ENCODE results near the gene SLC35G4.
"Not testable (repeated sequence)": the region's sequence is repeated elsewhere in the genome, so short reads cannot be mapped to it uniquely, and the experiment has no call there.

Gene SLC35G4

GRCh38 chr18:11586896-11587295 lies 22.5 kb upstream of the SLC35G4 start:
- H3K9me3 Mint-ChIP-seq = no peaks in the 10 kb centered on the region
- peaks cover 21% of the 10 kb centered on the region for H3K4me1 Mint-ChIP-seq (ENCODE audit: low read depth)
- no peak overlapping the region for H3K4me3 Mint-ChIP-seq
- DNase-seq = no peak
- H3K36me3 Mint-ChIP-seq (ENCODE audit: low read depth) = no peaks in the 10 kb centered on the region
- H3K27me3 Mint-ChIP-seq = no peaks in the 10 kb centered on the region
- no peak overlapping the region for H3K27ac Mint-ChIP-seq

GRCh38 chr18:11587432-11587831 lies 22.0 kb upstream of the SLC35G4 start:
- H3K9me3 Mint-ChIP-seq = no peaks in the 10 kb centered on the region
- H3K27me3 Mint-ChIP-seq = no peaks in the 10 kb centered on the region
- no peak overlapping the region for H3K4me3 Mint-ChIP-seq
- H3K27ac Mint-ChIP-seq = no peak overlapping the region
- H3K36me3 Mint-ChIP-seq (ENCODE audit: low read depth) = no peaks in the 10 kb centered on the region
- H3K4me1 Mint-ChIP-seq (ENCODE audit: low read depth) = peaks cover 21% of the 10 kb centered on the region
- no peak for DNase-seq

- no peaks in the 10 kb centered on the region for H3K9me3 Mint-ChIP-seq
- no peak overlapping the region for H3K4me3 Mint-ChIP-seq
- H3K27ac Mint-ChIP-seq = no peak overlapping the region
- DNase-seq = no peak
- peaks cover 21% of the 10 kb centered on the region for H3K4me1 Mint-ChIP-seq (ENCODE audit: low read depth)
- H3K36me3 Mint-ChIP-seq (ENCODE audit: low read depth) = no peaks in the 10 kb centered on the region
- H3K27me3 Mint-ChIP-seq = no peaks in the 10 kb centered on the region
These were observed 21.6 kb upstream of the SLC35G4 start for GRCh38 chr18:11587846-11588245.

GRCh38 chr18:11591957-11592356 lies 17.4 kb upstream of the SLC35G4 start:
- peaks cover 15% of the 10 kb centered on the region for H3K27me3 Mint-ChIP-seq
- no peak overlapping the region for H3K27ac Mint-ChIP-seq
- no peak overlapping the region for H3K4me3 Mint-ChIP-seq
- no peaks in the 10 kb centered on the region for H3K9me3 Mint-ChIP-seq
- H3K36me3 Mint-ChIP-seq (ENCODE audit: low read depth) = no peaks in the 10 kb centered on the region
- H3K4me1 Mint-ChIP-seq (ENCODE audit: low read depth) = peaks cover 12% of the 10 kb centered on the region
- no peak for DNase-seq

GRCh38 chr18:11600321-11600720 lies 9.1 kb upstream of the SLC35G4 start:
- Mint-ChIP-seq H3K4me1 (ENCODE audit: low read depth) (no peaks in the 10 kb centered on the region), H3K4me3 (no peak overlapping the region)

GRCh38 chr18:11607906-11608305 lies 1.5 kb upstream of the SLC35G4 start:
- no peaks in the 10 kb centered on the region for H3K36me3 Mint-ChIP-seq (ENCODE audit: low read depth)
- no peaks in the 10 kb centered on the region for H3K27me3 Mint-ChIP-seq
- H3K4me1 Mint-ChIP-seq (ENCODE audit: low read depth) = no peaks in the 10 kb centered on the region
- peaks cover 2% of the 10 kb centered on the region for H3K9me3 Mint-ChIP-seq
- H3K4me3 Mint-ChIP-seq = no peak overlapping the region
- H3K27ac Mint-ChIP-seq = no peak overlapping the region
- DNase-seq = no peak

More at GRCh38 chr18:11600321-11600720, 9.1 kb upstream of the SLC35G4 start:
- H3K9me3 Mint-ChIP-seq = peaks cover 3% of the 10 kb centered on the region
- no peaks in the 10 kb centered on the region for H3K36me3 Mint-ChIP-seq (ENCODE audit: low read depth)
- H3K27me3 Mint-ChIP-seq = peaks cover 11% of the 10 kb centered on the region
- DNase-seq = no peak
- no peak overlapping the region for H3K27ac Mint-ChIP-seq

- not testable (repeated sequence) for H3K4me1 Mint-ChIP-seq (ENCODE audit: low read depth); H3K27me3 Mint-ChIP-seq; H3K27ac Mint-ChIP-seq; H3K9me3 Mint-ChIP-seq; H3K4me3 Mint-ChIP-seq; H3K36me3 Mint-ChIP-seq (ENCODE audit: low read depth); DNase-seq
These were observed 778 bp upstream of the SLC35G4 start for GRCh38 chr18:11608618-11609017.

- not testable (repeated sequence) for H3K36me3 Mint-ChIP-seq (ENCODE audit: low read depth); H3K4me3 Mint-ChIP-seq; H3K27ac Mint-ChIP-seq; H3K27me3 Mint-ChIP-seq; H3K4me1 Mint-ChIP-seq (ENCODE audit: low read depth); H3K9me3 Mint-ChIP-seq; DNase-seq
These were observed 3.7 kb downstream of the SLC35G4 start for GRCh38 chr18:11613073-11613472.

GRCh38 chr18:11613611-11614010 lies 4.2 kb downstream of the SLC35G4 start:
- not testable (repeated sequence) for H3K9me3 Mint-ChIP-seq; H3K4me3 Mint-ChIP-seq; H3K27ac Mint-ChIP-seq; H3K4me1 Mint-ChIP-seq (ENCODE audit: low read depth); H3K36me3 Mint-ChIP-seq (ENCODE audit: low read depth); H3K27me3 Mint-ChIP-seq; DNase-seq

- H3K27ac Mint-ChIP-seq; H3K4me1 Mint-ChIP-seq (ENCODE audit: low read depth); H3K4me3 Mint-ChIP-seq; DNase-seq; H3K36me3 Mint-ChIP-seq (ENCODE audit: low read depth); H3K9me3 Mint-ChIP-seq; H3K27me3 Mint-ChIP-seq: not testable (repeated sequence)
These were observed 4.6 kb downstream of the SLC35G4 start for GRCh38 chr18:11614042-11614441.

- H3K4me3 Mint-ChIP-seq; DNase-seq; H3K9me3 Mint-ChIP-seq; H3K27ac Mint-ChIP-seq; H3K36me3 Mint-ChIP-seq (ENCODE audit: low read depth); H3K27me3 Mint-ChIP-seq; H3K4me1 Mint-ChIP-seq (ENCODE audit: low read depth): not testable (repeated sequence)
These were observed 5.6 kb downstream of the SLC35G4 start for GRCh38 chr18:11614981-11615380.

GRCh38 chr18:11647310-11647709 lies 37.9 kb downstream of the SLC35G4 start:
- H3K9me3 Mint-ChIP-seq, H3K27ac Mint-ChIP-seq: not testable (repeated sequence)

GRCh38 chr18:11647804-11648203 lies 38.4 kb downstream of the SLC35G4 start:
- H3K9me3 Mint-ChIP-seq; H3K4me3 Mint-ChIP-seq; H3K27ac Mint-ChIP-seq; H3K36me3 Mint-ChIP-seq (ENCODE audit: low read depth); DNase-seq; H3K4me1 Mint-ChIP-seq (ENCODE audit: low read depth): not testable (repeated sequence)
- H3K27me3 Mint-ChIP-seq = peaks cover 17% of the 10 kb centered on the region

More at GRCh38 chr18:11647310-11647709, 37.9 kb downstream of the SLC35G4 start:
- not testable (repeated sequence) for DNase-seq; H3K4me3 Mint-ChIP-seq; H3K4me1 Mint-ChIP-seq (ENCODE audit: low read depth); H3K36me3 Mint-ChIP-seq (ENCODE audit: low read depth)
- peaks cover 17% of the 10 kb centered on the region for H3K27me3 Mint-ChIP-seq

GRCh38 chr18:11649839-11650238 lies 40.4 kb downstream of the SLC35G4 start:
- Mint-ChIP-seq H3K4me1 (ENCODE audit: low read depth) (no peaks in the 10 kb centered on the region), H3K27ac (no peak overlapping the region), H3K27me3 (peaks cover 35% of the 10 kb centered on the region), H3K36me3 (ENCODE audit: low read depth) (no peaks in the 10 kb centered on the region), H3K9me3 (peaks cover 4% of the 10 kb centered on the region), H3K4me3 (no peak overlapping the region)
- no peak for DNase-seq

GRCh38 chr18:11651899-11652298 lies 42.5 kb downstream of the SLC35G4 start:
- Mint-ChIP-seq H3K4me3 (no peak overlapping the region), H3K4me1 (ENCODE audit: low read depth) (peaks cover 6% of the 10 kb centered on the region), H3K36me3 (ENCODE audit: low read depth) (no peaks in the 10 kb centered on the region), H3K27ac (no peak overlapping the region), H3K27me3 (peaks cover 49% of the 10 kb centered on the region), H3K9me3 (peaks cover 4% of the 10 kb centered on the region)
- no peak for DNase-seq

- Mint-ChIP-seq H3K4me3 (no peak overlapping the region), H3K27ac (no peak overlapping the region), H3K9me3 (peaks cover 4% of the 10 kb centered on the region), H3K4me1 (ENCODE audit: low read depth) (peaks cover 6% of the 10 kb centered on the region), H3K27me3 (peaks cover 63% of the 10 kb centered on the region), H3K36me3 (ENCODE audit: low read depth) (no peaks in the 10 kb centered on the region)
- DNase-seq = no peak
These were observed 44.1 kb downstream of the SLC35G4 start for GRCh38 chr18:11653521-11653920.
